H9 (cell line): ENCODE results near the gene AHDC1. TPM values are rescaled to one million over a fixed set of nuclear protein-coding genes. Genes with fewer than 3 reads are reported as not detected.

Source experiments
- DNase-seq: peaks from one replicate; pipeline ENCODE4 v3.0.0-alpha.2; 2017
- H2AFZ ChIP-seq: one replicate; pipeline ENCODE4 v1.6.1; 2013; ENCODE audit warnings: mild to moderate bottlenecking, low read length, control low read depth, moderate library complexity
- H2AK5ac ChIP-seq: 2 replicates; pipeline ENCODE4 v1.6.1; 2013; ENCODE audit warnings: low read length, control low read depth, mixed read lengths; ENCODE audit not compliant: insufficient read length
- H2BK120ac ChIP-seq: one replicate; pipeline ENCODE4 v1.6.1; 2013; ENCODE audit warnings: low read depth, mild to moderate bottlenecking, low read length, control low read depth, inconsistent platforms; ENCODE audit not compliant: poor library complexity, severe bottlenecking
- H2BK12ac ChIP-seq: 2 replicates; pipeline ENCODE4 v1.6.1; 2013; ENCODE audit warnings: low read length, control low read depth, mixed read lengths, low read depth; ENCODE audit not compliant: insufficient read length
- H2BK15ac ChIP-seq: 2 replicates; pipeline ENCODE4 v1.6.1; 2013; ENCODE audit warnings: low read depth, low read length, control low read depth
- H2BK20ac ChIP-seq: one replicate; pipeline ENCODE4 v1.6.1; 2013; ENCODE audit warnings: low read depth, mild to moderate bottlenecking, low read length, control low read depth, inconsistent platforms; ENCODE audit not compliant: poor library complexity, severe bottlenecking
- H2BK5ac ChIP-seq: 2 replicates; pipeline ENCODE4 v1.6.1; 2013; ENCODE audit warnings: low read length, control low read depth, mixed read lengths; ENCODE audit not compliant: insufficient read length
- H3K14ac ChIP-seq: 2 replicates; pipeline ENCODE4 v1.6.1; 2013; ENCODE audit warnings: low read length, control low read depth; ENCODE audit not compliant: insufficient read depth
- H3K18ac ChIP-seq: 2 replicates; pipeline ENCODE4 v1.6.1; 2013; ENCODE audit warnings: low read depth, mild to moderate bottlenecking, mixed read lengths, low read length, control low read depth; ENCODE audit not compliant: insufficient read length
- H3K23ac ChIP-seq: 2 replicates; pipeline ENCODE4 v1.6.1; 2013; ENCODE audit warnings: low read length, control low read depth, mixed read lengths, low read depth; ENCODE audit not compliant: insufficient read length
- H3K23me2 ChIP-seq: 2 replicates; pipeline ENCODE4 v1.6.1; 2013; ENCODE audit warnings: low read depth, mild to moderate bottlenecking, mixed read lengths, low read length, control low read depth; ENCODE audit not compliant: insufficient read length, poor library complexity, severe bottlenecking
- H3K27ac ChIP-seq: 2 replicates; pipeline ENCODE4 v1.5.1; 2013; ENCODE audit warnings: low read length, control low read depth, mixed read lengths, low read depth; ENCODE audit not compliant: insufficient read length
- H3K27me3 ChIP-seq: 2 replicates; pipeline ENCODE4 v1.6.1; 2013; ENCODE audit warnings: low read length, control low read depth, inconsistent platforms; ENCODE audit not compliant: insufficient read depth
- H3K4ac ChIP-seq: 2 replicates; pipeline ENCODE4 v1.6.1; 2013; ENCODE audit warnings: low read depth, mild to moderate bottlenecking, control low read depth, inconsistent platforms, low read length, moderate library complexity
- H3K4me1 ChIP-seq: 2 replicates; pipeline ENCODE4 v1.6.1; 2013; ENCODE audit warnings: low read length, control low read depth, inconsistent platforms; ENCODE audit not compliant: insufficient read depth
- H3K4me2 ChIP-seq: 2 replicates; pipeline ENCODE4 v1.6.1; 2013; ENCODE audit warnings: low read length, control low read depth, mixed read lengths; ENCODE audit not compliant: insufficient read length, insufficient read depth
- H3K56ac ChIP-seq: 2 replicates; pipeline ENCODE4 v1.6.1; 2013; ENCODE audit warnings: low read depth, mild to moderate bottlenecking, mixed read lengths, low read length, control low read depth; ENCODE audit not compliant: insufficient read length
- H3K79me1 ChIP-seq: 2 replicates; pipeline ENCODE4 v1.6.1; 2013; ENCODE audit warnings: low read depth, mild to moderate bottlenecking, moderate library complexity, low read length, control low read depth, inconsistent platforms; ENCODE audit not compliant: insufficient read depth, poor library complexity, severe bottlenecking
- H3K79me2 ChIP-seq: 2 replicates; pipeline ENCODE4 v1.6.1; 2013; ENCODE audit warnings: low read length, control low read depth, inconsistent platforms; ENCODE audit not compliant: insufficient read depth
- H3K9ac ChIP-seq: 2 replicates; pipeline ENCODE4 v1.6.1; 2013; ENCODE audit warnings: low read length, control low read depth, mixed read lengths; ENCODE audit not compliant: insufficient read length; ENCODE audit errors: extremely low read depth
- H3K9me3 ChIP-seq: one replicate; pipeline ENCODE4 v1.6.1; 2013; ENCODE audit warnings: low read depth, low read length, inconsistent platforms; ENCODE audit not compliant: control insufficient read depth
- H3T11ph ChIP-seq: one replicate; pipeline ENCODE4 v1.6.1; 2013; ENCODE audit warnings: mild to moderate bottlenecking, low read length, control low read depth, inconsistent platforms
- H4K20me1 ChIP-seq: one replicate; pipeline ENCODE4 v1.6.1; 2013; ENCODE audit not compliant: control insufficient read depth, insufficient read length, insufficient read depth
- H4K5ac ChIP-seq: 2 replicates; pipeline ENCODE4 v1.6.1; 2013; ENCODE audit warnings: low read depth, mild to moderate bottlenecking, mixed read lengths, low read length, control low read depth; ENCODE audit not compliant: insufficient read length
- H4K8ac ChIP-seq: replicated peaks from 2 replicates; pipeline ENCODE4 v1.6.1; 2013; ENCODE audit warnings: low read length, control low read depth, mixed read lengths, low read depth; ENCODE audit not compliant: insufficient read length
- H4K91ac ChIP-seq: 2 replicates; pipeline ENCODE4 v1.6.1; 2013; ENCODE audit warnings: low read depth, mild to moderate bottlenecking, moderate library complexity, mixed read lengths, low read length, control low read depth; ENCODE audit not compliant: insufficient read length
- H3K27ac Mint-ChIP-seq, 3 experiments: 2 replicates in 2 of 3; 3 replicates in 1 of 3; pipeline ENCODE4 v1.8.0; 2020 to 2021; ENCODE audit warnings: mixed read lengths in 3 of 3, mild to moderate bottlenecking in 1 of 3, moderate library complexity in 1 of 3
- H3K27me3 Mint-ChIP-seq: 2 replicates; pipeline ENCODE4 v1.8.0; 2021; ENCODE audit warnings: low read depth, mild to moderate bottlenecking, moderate library complexity, mixed read lengths
- H3K36me3 Mint-ChIP-seq, 3 experiments: 2 replicates in 2 of 3; 3 replicates in 1 of 3; pipeline ENCODE4 v1.8.0; 2020 to 2021; ENCODE audit warnings: low read depth in 3 of 3, mixed read lengths in 3 of 3; ENCODE audit not compliant: insufficient read depth in 1 of 3
- H3K4me1 Mint-ChIP-seq, 2 experiments: 2 replicates each; pipeline ENCODE4 v1.8.0; 2020; ENCODE audit warnings: mixed read lengths in 2 of 2
- H3K4me3 Mint-ChIP-seq, 2 experiments: 2 replicates in 1 of 2; 3 replicates in 1 of 2; pipeline ENCODE4 v1.8.0; 2020 to 2021; ENCODE audit warnings: mild to moderate bottlenecking in 2 of 2, mixed read lengths in 2 of 2, moderate library complexity in 1 of 2
- H3K9me3 Mint-ChIP-seq, 2 experiments: 2 replicates in 1 of 2; 3 replicates in 1 of 2; pipeline ENCODE4 v1.8.0; 2020; ENCODE audit warnings: mild to moderate bottlenecking in 2 of 2, mixed read lengths in 2 of 2, moderate library complexity in 1 of 2
- CTCF ChIP-seq: fragments of 200-600 bp; sonication (generic); conservative IDR thresholded peaks from 3 replicates; pipeline ENCODE4 v1.8.0; 2021; ENCODE audit warnings: antibody characterized with exemption, mild to moderate bottlenecking
- WGBS: extraction: QIAGEN DNeasy Blood & Tissue Kit; methylation state at CpG from one replicate; pipeline ENCODE4 v1.1.7; 2013; ENCODE audit warnings: missing lambda C conversion rate, low lambda C conversion rate, mixed read lengths; ENCODE audit not compliant: insufficient read length; ENCODE audit errors: extremely low coverage; 5-methylcytosine and 5-hydroxymethylcytosine counted together
- total RNA-seq: library from RNA; stranded (reverse); gene quantifications from 2 replicates; pipeline ENCODE4 v1.2.1, GENCODE V29; 2021

AHDC1 gene
- total RNA-seq, 1 experiment from 2014 or later, result 29.4 TPM

- H3K9me3 Mint-ChIP-seq, result no peaks in the 10 kb centered on the region; a peak in 1 of 5 replicates
- Histone ChIP-seq H3K4ac (no peak overlapping the region), H2AK5ac (no peak overlapping the region), H3K23me2 (no peaks in the 10 kb centered on the region), H3K14ac (no peak overlapping the region), H3K9me3 (no peaks in the 10 kb centered on the region), H4K5ac (no peak overlapping the region), H3K18ac (no peak overlapping the region), H2AFZ (no peak overlapping the region), H4K91ac (no peak overlapping the region), H4K8ac (no peak overlapping the region), H4K20me1 (no peaks in the 10 kb centered on the region), H3K79me1 (no peaks in the 10 kb centered on the region), H2BK5ac (no peak overlapping the region), H3K27ac (no peak overlapping the region), H3K9ac (no peak overlapping the region), H3T11ph (no peak overlapping the region), H3K4me2 (no peak overlapping the region), H2BK12ac (no peak overlapping the region), H2BK15ac (no peak overlapping the region), H3K23ac (no peak overlapping the region), H3K56ac (no peak overlapping the region), H2BK120ac (no peak overlapping the region), H3K79me2 (no peaks in the 10 kb centered on the region), H2BK20ac (no peak overlapping the region), H3K27me3 (no peaks in the 10 kb centered on the region), H3K4me1 (peaks cover 10% of the 10 kb centered on the region)
- peaks cover 2% of the 10 kb centered on the region for H3K27me3 Mint-ChIP-seq
- H3K4me3 Mint-ChIP-seq, result no peak overlapping the region
- DNase-seq, result no peak
- H3K4me1 Mint-ChIP-seq, result peaks cover 20 to 26% of the 10 kb centered on the region in 2 experiments
- WGBS, result no CpG with 5 or more reads among the region's 8 CpGs
- H3K27ac Mint-ChIP-seq, result no peak overlapping the region; a peak in 1 of 7 replicates
- TF ChIP-seq CTCF, result no peak
- H3K36me3 Mint-ChIP-seq, result no peaks in the 10 kb centered on the region
Measured at GRCh38 chr1:27646676-27647075, 42.7 kb upstream of the AHDC1 start.
